Activated CD8-positive, alpha-beta memory T cell treated with anti-CD3 and anti-CD28 coated beads for 48 hours (primary cell): ENCODE measurements around the gene THAP5.

Experiments used
- DNase-seq, 3 experiments: peaks; one replicate each; pipeline ENCODE4 v3.0.0-alpha.2; 2020; ENCODE audit warnings: low read depth in 2 of 3, low spot score in 2 of 3

The THAP5 gene, protein sequence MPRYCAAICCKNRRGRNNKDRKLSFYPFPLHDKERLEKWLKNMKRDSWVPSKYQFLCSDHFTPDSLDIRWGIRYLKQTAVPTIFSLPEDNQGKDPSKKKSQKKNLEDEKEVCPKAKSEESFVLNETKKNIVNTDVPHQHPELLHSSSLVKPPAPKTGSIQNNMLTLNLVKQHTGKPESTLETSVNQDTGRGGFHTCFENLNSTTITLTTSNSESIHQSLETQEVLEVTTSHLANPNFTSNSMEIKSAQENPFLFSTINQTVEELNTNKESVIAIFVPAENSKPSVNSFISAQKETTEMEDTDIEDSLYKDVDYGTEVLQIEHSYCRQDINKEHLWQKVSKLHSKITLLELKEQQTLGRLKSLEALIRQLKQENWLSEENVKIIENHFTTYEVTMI

DNA sequence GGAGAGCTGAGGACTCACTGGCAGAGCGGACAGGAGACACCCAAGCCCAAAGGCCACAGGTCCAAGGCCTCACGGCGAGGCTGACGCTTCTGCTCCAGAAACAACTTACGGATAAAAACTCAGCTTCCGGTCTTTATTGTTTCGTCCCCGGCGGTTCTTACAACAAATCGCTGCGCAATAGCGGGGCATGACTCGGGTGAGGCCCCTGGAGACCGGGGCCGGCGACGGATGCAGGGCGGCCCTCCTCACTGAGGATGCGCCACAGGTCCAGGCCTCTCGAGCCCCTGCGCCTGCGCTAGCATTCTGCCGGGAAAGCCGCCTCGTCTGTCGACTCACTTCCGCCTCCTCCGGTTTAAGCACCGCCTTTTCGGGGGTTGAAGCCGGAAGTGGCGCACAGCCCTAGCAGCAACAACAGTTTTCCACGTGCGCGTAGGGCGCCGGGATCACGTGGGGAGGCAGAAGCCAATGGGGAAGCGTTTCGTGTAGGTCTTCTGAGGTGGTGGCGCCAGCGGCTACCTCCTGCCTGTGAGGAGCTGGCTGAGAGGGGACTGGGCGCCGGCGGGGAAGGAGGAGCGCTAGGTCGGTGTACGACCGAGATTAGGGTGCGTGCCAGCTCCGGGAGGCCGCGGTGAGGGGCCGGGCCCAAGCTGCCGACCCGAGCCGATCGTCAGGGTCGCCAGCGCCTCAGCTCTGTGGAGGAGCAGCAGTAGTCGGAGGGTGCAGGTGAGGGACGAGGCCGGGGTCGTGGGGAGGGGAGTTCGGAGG lies at the start of gene THAP5, which contains the start of gene DNAJB9:
TSS of gene THAP5 (minus strand) at position 326 of the 765 bp plus-strand sequence. CDS start at position 189, 137 bp downstream.
TSS of gene DNAJB9 (plus strand) at position 494 of the 765 bp plus-strand sequence. CDS start 1,853 bp downstream, outside the sequence.
- DNase-seq, result peak; percentile 80 to 97 (median 94)

DNA sequence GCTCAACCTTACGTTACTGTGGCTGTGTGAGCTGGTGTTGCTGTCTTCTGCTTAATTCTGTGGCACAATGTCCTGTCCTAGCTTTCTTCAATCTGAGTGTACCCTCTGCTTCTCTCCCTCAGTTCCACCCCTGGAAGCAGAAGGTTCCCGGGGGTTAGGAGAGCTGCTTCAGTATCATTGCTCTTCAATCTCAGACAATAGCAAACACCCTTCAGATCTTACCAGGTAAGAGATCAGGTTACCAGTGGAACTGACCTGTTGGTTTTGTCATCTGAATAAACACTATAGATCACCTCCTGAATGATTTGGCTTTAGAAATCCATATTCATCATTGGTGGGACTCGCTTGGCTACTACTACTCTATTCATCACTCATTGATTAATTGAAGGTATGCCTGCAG lies 48.5 kb upstream of the THAP5 start:
- no peak for DNase-seq

- DNase-seq, result no peak
Observed at GRCh38 chr7:108614896-108615295, 45.4 kb upstream of the THAP5 start.

GRCh38 chr7:108613949-108614381 lies 44.5 kb upstream of the THAP5 start:
- DNase-seq, result no peak

DNA sequence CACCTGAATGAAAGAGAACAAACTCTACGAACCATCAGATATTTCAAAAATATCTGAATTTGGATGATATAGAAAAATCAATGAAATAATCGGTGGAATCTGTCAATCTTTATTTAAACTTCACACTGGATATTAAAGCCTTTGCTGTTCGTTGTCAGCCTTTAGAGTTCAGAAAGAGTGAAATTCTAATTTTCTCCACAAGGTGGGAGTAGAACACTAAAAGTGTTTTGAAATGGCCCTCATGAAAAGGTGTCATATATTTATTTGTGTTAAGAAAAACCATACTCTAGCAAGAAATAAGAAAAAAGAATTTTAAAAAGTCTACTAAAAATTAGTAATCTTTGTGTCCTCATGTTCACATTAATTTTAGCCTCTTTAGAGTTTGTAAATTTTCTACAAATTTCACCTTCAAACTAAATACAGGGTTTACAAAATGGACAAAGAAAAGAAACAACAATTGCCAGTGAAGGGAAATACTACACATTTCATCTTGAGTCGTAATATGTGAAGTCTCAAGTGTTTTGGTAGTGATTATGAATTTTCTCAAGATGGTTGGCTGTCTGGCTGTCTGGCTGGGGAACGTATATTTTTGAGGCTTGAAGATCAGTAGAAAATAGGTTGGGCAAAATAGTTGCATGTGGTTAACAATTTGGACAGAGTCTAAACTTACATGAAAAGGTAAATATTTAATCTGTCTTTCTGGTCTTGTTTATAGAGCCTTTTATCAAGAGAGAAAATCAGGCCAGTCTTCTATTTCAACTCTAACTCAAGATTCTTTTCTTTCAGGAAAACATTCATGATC lies 43.8 kb upstream of the THAP5 start:
- no peak for DNase-seq

DNA sequence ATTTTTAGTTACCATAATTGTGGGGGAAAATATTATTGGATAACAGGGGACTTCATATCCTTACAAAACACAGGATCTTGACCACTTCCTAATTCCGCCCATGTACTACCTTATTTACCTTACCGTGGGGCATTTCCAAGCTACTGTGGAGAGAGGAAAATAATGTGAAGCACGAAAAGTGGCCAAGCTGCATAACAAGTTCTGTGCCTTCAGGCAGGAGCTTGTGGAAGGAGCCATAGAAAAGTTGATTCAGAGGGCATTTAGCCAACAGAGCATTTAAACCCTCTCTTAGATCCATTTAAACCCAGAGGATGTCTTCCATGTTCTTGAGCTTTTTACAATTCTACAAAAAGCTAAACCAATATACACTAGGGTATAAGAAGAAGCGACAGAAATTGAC lies 41.8 kb upstream of the THAP5 start:
- DNase-seq, result no peak

DNA sequence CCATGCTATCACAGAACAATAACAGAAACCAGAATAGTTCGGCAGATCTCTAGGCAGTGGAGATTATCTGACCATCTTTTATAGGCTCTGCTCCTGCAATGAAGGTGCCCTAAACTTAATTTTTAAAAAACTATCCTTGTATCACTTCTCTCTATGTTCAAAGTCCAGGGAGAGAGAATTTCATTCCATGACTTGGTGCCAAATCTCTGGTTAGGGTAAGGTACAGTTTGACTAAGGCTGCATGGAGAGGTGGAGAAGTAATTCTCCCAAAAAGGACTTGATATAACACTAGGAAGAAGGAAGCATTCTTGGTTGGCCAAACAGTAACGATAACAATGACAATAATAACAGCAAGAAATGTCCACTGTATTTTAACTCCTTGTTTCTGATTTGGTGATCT lies 40.1 kb upstream of the THAP5 start:
- DNase-seq, result no peak

DNA sequence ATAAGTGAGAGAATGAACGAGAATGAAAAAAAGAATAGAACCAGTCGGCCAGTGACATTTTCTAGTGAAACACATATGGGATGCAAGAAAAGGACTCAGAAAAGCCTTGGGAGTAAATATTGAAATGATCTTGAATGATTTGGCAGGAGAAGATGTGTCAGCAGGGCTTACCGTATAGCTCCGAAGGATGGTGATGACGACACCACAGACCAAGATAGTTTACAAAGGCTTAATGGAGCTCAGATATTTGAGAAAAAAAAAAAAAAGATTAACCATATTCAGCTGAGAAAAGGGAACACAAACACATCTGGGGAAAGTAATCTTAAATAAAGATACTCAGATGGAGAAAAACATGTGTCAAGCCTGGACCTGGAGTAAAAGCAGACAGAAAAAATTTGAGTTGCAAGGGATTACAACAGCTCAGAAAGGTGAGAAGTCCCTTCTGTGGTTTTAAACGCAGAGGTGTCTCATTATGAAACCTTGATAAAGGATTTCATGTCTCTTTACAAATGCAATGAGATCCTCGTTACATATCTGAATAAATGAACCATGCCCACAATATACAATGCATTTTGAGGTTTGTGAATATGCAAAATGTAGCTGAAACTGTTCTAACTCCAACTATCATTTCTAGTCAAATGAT lies 36.2 kb upstream of the THAP5 start:
- no peak for DNase-seq

DNA sequence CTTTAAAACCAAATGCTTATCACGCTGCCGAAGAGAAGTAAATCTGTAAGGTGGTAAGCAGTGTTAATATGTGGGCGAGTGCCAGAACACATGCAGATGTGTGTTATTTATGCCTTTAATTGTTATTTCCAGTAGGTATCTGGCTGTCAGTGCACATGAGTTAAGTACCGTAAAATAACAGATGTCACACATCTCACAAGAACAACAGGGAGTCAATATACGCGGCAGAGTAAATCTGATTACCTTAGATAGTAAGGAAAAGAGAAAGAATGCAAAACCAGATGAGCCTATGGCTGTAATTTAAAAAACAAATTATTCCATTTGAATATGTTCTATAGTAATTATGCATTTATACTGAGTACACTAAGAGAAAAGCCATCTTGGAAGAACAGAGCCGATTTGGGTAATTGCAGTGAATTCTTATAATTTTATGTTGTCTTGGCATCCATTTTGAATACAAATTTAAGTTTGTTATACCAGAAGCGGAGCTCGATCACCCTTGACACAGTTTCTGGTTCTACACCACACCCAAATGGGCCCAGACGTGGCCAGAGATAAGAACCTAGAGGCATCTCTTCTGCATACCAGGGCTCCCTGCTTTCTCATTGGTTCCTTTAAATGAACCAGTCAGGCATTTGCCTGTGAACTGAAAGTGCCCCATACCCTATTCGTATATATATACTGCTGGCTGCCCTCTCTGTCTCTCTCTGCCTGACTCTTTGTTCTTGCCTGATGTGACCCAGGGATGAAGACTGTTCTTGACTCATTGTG lies 35.0 kb upstream of the THAP5 start:
- no peak for DNase-seq

- no peak for DNase-seq
Observed at GRCh38 chr7:108603656-108604306, 34.3 kb upstream of the THAP5 start.

DNA sequence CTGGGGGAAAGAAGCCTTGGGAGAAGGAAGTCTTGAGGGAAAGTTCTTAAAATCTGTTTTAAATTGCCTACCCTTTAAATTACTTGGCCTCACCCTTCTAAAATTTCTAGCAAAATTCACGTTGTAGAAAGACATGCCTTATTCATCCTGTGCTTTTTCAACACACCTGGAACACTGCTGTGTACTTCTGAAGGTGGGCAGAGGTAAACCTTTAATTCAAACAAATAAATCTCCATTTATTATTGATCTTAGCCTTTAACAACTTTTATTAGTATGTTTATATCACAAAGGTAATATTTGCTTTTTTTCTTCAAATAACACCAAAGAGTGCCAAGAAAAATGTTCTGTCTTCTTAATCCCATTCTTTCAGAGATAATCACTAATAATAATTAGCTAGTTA lies 30.9 kb upstream of the THAP5 start:
- no peak for DNase-seq

- no peak for DNase-seq
Observed at GRCh38 chr7:108598914-108599580, 29.5 kb upstream of the THAP5 start.

- DNase-seq, result no peak
Observed at GRCh38 chr7:108598153-108598552, 28.6 kb upstream of the THAP5 start.

DNA sequence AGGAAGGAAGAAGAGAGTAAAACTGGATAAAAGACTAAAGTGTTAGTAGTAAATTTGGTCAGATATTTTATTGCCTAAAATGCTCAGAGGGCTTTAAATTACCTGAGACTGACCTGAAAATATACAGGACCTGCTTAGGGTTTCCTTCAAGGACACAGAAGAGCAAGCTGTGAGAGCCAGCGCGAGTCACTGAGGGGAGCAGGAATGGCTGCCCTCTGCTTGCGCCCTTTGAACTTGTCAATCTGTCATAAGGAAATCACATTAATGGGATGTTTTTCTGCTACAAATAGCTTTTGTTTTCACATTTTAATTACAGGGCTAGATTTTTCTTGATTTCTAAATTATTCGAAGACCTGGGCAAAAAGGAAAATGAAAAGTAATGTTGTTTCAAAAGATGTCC lies 27.1 kb upstream of the THAP5 start:
- no peak for DNase-seq

DNA sequence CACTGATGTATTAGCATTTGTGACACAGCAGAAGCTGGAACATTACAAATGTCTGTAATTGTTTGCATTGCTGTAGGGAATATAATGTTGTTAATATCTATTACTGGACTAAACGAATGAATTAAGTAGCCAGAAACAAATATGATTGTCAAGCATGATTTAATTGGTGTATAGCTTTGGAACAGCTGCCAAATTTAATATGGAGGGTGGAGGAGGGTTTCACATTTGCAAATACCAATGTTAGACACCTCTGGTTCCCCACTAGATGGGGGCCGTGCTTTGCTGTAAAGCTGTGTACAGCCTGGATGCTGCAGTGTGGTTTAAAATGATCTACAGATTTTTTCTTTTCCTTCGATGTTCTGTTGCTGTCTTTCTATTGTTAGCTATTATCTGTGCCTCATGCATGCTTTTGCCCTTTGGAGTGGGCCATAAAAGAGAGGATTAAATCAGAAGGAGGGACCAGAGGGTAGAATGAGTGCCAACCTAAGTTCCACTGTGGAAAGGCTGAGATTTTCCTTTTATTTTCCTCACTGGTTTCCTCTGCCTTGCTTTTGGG lies 23.2 kb upstream of the THAP5 start:
- DNase-seq, result no peak

GRCh38 chr7:108590606-108591005 lies 21.1 kb upstream of the THAP5 start:
- DNase-seq, result no peak

DNA sequence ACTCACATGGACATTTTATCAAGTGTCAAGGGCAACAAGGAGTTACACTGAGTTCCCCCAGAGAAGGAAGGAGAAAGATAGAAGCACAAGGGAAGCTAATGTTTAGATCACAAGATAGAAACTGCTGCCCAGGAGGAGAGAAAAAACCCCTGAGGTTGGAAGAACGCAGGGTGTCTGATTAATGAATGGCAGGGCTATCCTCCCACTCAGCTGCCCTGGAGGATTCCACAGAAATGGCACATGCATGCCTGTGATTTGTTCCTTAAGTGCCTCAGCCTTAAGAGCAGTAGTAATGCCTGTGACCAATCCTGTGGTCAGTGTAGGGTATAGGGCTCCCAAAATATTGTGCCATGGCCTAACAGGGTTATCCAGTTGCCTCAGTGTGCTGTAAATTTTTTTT lies 20.4 kb upstream of the THAP5 start:
- no peak for DNase-seq

- DNase-seq, result no peak
Observed at GRCh38 chr7:108589199-108589598, 19.7 kb upstream of the THAP5 start.

DNA sequence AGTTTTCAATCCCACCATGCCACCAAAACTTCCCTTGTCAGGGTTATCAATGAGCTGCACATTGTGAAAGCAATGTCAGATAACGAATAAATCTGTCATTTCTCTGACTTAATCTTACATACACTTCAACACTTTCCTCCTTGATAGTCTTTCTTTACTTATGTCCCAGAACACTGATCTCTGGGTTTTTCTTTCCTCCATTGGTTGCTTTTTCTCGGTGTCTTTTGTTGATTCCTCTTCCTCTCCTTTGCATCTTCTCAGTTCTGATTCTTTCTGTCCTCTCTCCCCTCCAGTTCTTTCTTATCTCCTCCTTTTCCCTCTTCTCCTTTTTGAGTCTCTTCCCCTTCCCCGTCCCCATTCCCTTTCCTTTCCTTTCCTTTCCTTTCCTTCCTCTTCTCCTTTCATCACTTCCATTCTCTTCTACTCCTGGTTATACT lies 16.8 kb upstream of the THAP5 start:
- no peak for DNase-seq
